Measurements from ENCODE around the gene BIK.

DNA sequence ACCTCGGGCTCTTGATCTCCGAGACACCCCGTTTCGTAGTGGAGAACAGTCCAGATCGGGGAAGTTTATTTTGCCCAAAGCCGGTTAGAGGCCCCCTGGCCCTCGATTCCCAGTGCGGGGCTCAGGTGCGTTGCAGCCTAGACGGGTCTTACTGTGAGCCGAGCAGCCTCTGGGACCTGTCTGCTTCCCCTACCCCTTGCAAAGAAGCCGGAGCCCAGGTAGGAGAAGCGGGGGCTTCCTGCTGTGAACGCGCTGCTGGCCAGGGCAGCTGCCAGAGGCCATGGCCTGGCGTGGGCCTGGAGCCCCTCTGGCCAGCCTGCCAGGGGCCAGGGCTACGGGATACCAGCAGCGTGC is 41.4 kb downstream of the BIK start:
- TF ChIP-seq, protein P1, sequence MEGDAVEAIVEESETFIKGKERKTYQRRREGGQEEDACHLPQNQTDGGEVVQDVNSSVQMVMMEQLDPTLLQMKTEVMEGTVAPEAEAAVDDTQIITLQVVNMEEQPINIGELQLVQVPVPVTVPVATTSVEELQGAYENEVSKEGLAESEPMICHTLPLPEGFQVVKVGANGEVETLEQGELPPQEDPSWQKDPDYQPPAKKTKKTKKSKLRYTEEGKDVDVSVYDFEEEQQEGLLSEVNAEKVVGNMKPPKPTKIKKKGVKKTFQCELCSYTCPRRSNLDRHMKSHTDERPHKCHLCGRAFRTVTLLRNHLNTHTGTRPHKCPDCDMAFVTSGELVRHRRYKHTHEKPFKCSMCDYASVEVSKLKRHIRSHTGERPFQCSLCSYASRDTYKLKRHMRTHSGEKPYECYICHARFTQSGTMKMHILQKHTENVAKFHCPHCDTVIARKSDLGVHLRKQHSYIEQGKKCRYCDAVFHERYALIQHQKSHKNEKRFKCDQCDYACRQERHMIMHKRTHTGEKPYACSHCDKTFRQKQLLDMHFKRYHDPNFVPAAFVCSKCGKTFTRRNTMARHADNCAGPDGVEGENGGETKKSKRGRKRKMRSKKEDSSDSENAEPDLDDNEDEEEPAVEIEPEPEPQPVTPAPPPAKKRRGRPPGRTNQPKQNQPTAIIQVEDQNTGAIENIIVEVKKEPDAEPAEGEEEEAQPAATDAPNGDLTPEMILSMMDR (conservative IDR thresholded peaks at IDR 0.05 in 1 of 2, IDR thresholded peaks at IDR 0.05 in 1 of 2; ENCODE audit: low read depth in 1 of 2, low read length in 2 of 2): no peak
- TF ChIP-seq EZH2 (IDR thresholded peaks at IDR 0.05; ENCODE audit: low read length, missing control alignments): no peak

All from fibroblast of lung (primary cell).